Panc1 (cell line): ENCODE data around the gene WDR4. TPM values are rescaled to one million over a fixed set of nuclear protein-coding genes. Genes with fewer than 3 reads are reported as not detected.

Experiments used
- ATAC-seq: fragments of 200-7000 bp; cut with Tn5 transposase; 2 replicates; pipeline ENCODE4 v1.9.1; 2020; ENCODE audit warnings: mild to moderate bottlenecking, moderate library complexity
- BruUV-seq: library from RNA; stranded (reverse); fragments of 400-500 nt; replicated peaks from 2 replicates; lab custom pipeline; 2021; lab: Mats Ljungman, UMichigan
- CTCF ChIA-PET: fragments of 300-600 bp; sonication (Branson Sonifier 250); formaldehyde crosslinking; loops from one replicate; lab custom pipeline; 2022; ENCODE audit warnings: antibody characterized with exemption; lab: Charles Lee
- POLR2A ChIA-PET: fragments of 300-600 bp; sonication (Branson Sonifier 250); formaldehyde crosslinking; loops from one replicate; lab custom pipeline; 2022; ENCODE audit warnings: antibody characterized with exemption; lab: Charles Lee
- DNase-seq: peaks from one replicate; pipeline ENCODE4 v3.0.0-alpha.2; 2010; ENCODE audit warnings: low read depth, low spot score
- H3K27ac ChIP-seq: 2 replicates; pipeline ENCODE4 v1.5.1; 2011; ENCODE audit warnings: mild to moderate bottlenecking, low read length, inconsistent platforms
- H3K27me3 ChIP-seq: fragments of 200-500 bp; sonication (Bioruptor generic); 2 replicates; pipeline ENCODE4 v1.6.0; 2014; ENCODE audit warnings: low read length, inconsistent platforms; ENCODE audit not compliant: control insufficient read depth, insufficient read depth
- H3K36me3 ChIP-seq: fragments of 200-500 bp; sonication (Bioruptor generic); 2 replicates; pipeline ENCODE4 v1.5.1; 2014; ENCODE audit warnings: inconsistent platforms, mild to moderate bottlenecking, low read length, moderate library complexity; ENCODE audit not compliant: control insufficient read depth, insufficient read depth
- H3K4me1 ChIP-seq: 2 replicates; pipeline ENCODE4 v1.5.1; 2011; ENCODE audit warnings: inconsistent platforms, mild to moderate bottlenecking, low read length, moderate library complexity; ENCODE audit not compliant: control insufficient read depth, insufficient read depth
- H3K4me3 ChIP-seq, 2 experiments: 2 replicates each; pipeline ENCODE4 v1.5.1; 2011 to 2012; ENCODE audit warnings: low read depth in 2 of 2, low read length in 2 of 2, mild to moderate bottlenecking in 2 of 2, inconsistent platforms in 1 of 2, moderate library complexity in 1 of 2
- H3K9me3 ChIP-seq: fragments of 200-500 bp; sonication (Bioruptor generic); 2 replicates; pipeline ENCODE4 v1.5.1; 2014; ENCODE audit warnings: low read depth, mild to moderate bottlenecking, inconsistent platforms, low read length, moderate library complexity; ENCODE audit not compliant: control insufficient read depth, insufficient read depth
- CTCF ChIP-seq: fragments of 450-650 bp; IDR thresholded peaks from 2 replicates; pipeline ENCODE4 v1.5.1; 2017; ENCODE audit warnings: mild to moderate bottlenecking
- POLR2AphosphoS5 ChIP-seq: IDR thresholded peaks from 2 replicates; pipeline ENCODE4 v1.6.1; 2012; ENCODE audit warnings: mild to moderate bottlenecking, low read depth, low read length, moderate library complexity
- REST ChIP-seq, 2 experiments: IDR thresholded peaks; 2 replicates each; pipeline ENCODE4 v1.6.1; 2011 to 2012; ENCODE audit warnings: low read depth in 2 of 2, control low read depth in 1 of 2, low read length in 1 of 2, mild to moderate bottlenecking in 1 of 2, moderate library complexity in 1 of 2; ENCODE audit not compliant: insufficient read depth in 1 of 2
- SIN3A ChIP-seq: IDR thresholded peaks from 2 replicates; pipeline ENCODE4 v1.6.1; 2012; ENCODE audit warnings: low read depth, mild to moderate bottlenecking, low read length, moderate library complexity, borderline replicate concordance; ENCODE audit not compliant: insufficient read depth
- TCF7L2 ChIP-seq: IDR thresholded peaks from 2 replicates; pipeline ENCODE4 v1.6.1; 2011; ENCODE audit warnings: mild to moderate bottlenecking, low read depth, low read length, inconsistent platforms
- in situ Hi-C: cut with HindIII; loops from 2 replicates; pipeline ENCODE4 v1.10.0; 2016; ENCODE audit warnings: low sequenced_read_pairs, low pct_unique_long_range_greater_than_20kb
- intact Hi-C: fragments of 100-400 bp; cut with micrococcal nuclease; formaldehyde crosslinking; loops from one replicate; pipeline ENCODE4 v1.10.0; 2022; ENCODE audit not compliant: unreplicated experiment
- total RNA-seq: library from RNA; stranded (reverse); gene quantifications from one replicate; pipeline ENCODE4 v1.2.1, GENCODE V29; 2021; ENCODE audit not compliant: unreplicated experiment

The WDR4 gene
- total RNA-seq, 1 experiment from 2014 or later = 36.7 TPM

- in situ Hi-C loops = no loop called here
- intact Hi-C loops = no loop called here
- no TSS peak for BruUV-seq
Observed at GRCh38 chr21:42857216-42857615, 22.1 kb downstream of the WDR4 start.

GRCh38 chr21:42855937-42856335 is 23.4 kb downstream of the WDR4 start:
- in situ Hi-C loops = no loop called here
- CTCF ChIA-PET = no interaction called here
- ATAC-seq = no peak

More at GRCh38 chr21:42857216-42857615, 22.1 kb downstream of the WDR4 start:
- TF ChIP-seq REST (IDR thresholded peaks at IDR 0.05; ENCODE audit: insufficient read depth in 1 of 2, low read depth in 2 of 2, low read length in 1 of 2) (no peak), SIN3A (no peak), TCF7L2 (no peak)
- H3K27ac ChIP-seq = no peak overlapping the region
- H3K9me3 ChIP-seq = no peaks in the 10 kb centered on the region
- peaks cover 3% of the 10 kb centered on the region; the same call in 1 of the 2 replicates for H3K36me3 ChIP-seq
- no peak for ATAC-seq
- no peaks in the 10 kb centered on the region for H3K4me1 ChIP-seq
- no peak for DNase-seq
- no peak overlapping the region for H3K4me3 ChIP-seq
- ChIA-PET CTCF (no interaction called here), POLR2A (no interaction called here)
- no peaks in the 10 kb centered on the region for H3K27me3 ChIP-seq

GRCh38 chr21:42855171-42855936 is 24.0 kb downstream of the WDR4 start:
- no peaks in the 10 kb centered on the region for H3K36me3 ChIP-seq
- ATAC-seq (no peak), DNase-seq (no peak)
- TF ChIP-seq CTCF = no peak
- no peak for TF ChIP-seq TCF7L2
- no peak for TF ChIP-seq SIN3A
- no peak for TF ChIP-seq POLR2AphosphoS5
- TF ChIP-seq REST (IDR thresholded peaks at IDR 0.05; ENCODE audit: insufficient read depth in 1 of 2, low read depth in 2 of 2, low read length in 1 of 2) = no peak
- no peaks in the 10 kb centered on the region for H3K9me3 ChIP-seq
- BruUV-seq = no TSS peak
- no peak overlapping the region for H3K4me3 ChIP-seq
- in situ Hi-C loops = no loop called here
- intact Hi-C loops = no loop called here
- POLR2A ChIA-PET = no interaction called here
- no peaks in the 10 kb centered on the region for H3K27me3 ChIP-seq
- no peak overlapping the region for H3K27ac ChIP-seq
- CTCF ChIA-PET = interaction anchor here (0.6 kb wide), 1 partner anchor 174 kb away, joined by 4 read pairs; no protein-coding TSS in a partner anchor
- no peaks in the 10 kb centered on the region for H3K4me1 ChIP-seq

More at GRCh38 chr21:42855937-42856335, 23.4 kb downstream of the WDR4 start:
- no TSS peak for BruUV-seq
- no peak for TF ChIP-seq TCF7L2
- no peak for TF ChIP-seq POLR2AphosphoS5
- Histone ChIP-seq H3K27me3 (no peaks in the 10 kb centered on the region), H3K36me3 (no peaks in the 10 kb centered on the region), H3K4me1 (no peaks in the 10 kb centered on the region), H3K27ac (no peak overlapping the region), H3K9me3 (no peaks in the 10 kb centered on the region), H3K4me3 (no peak overlapping the region)
- DNase-seq = no peak
- POLR2A ChIA-PET = no interaction called here
- intact Hi-C loops = no loop called here
